Naive thymus-derived CD4-positive, alpha-beta T cell (primary cell): Measurements from ENCODE around the gene CLSTN2. TPM values are rescaled to one million over a fixed set of nuclear protein-coding genes. Genes with fewer than 3 reads are reported as not detected.

ENCODE experiments used
- ATAC-seq: fragments of 150-1000 bp; cut with Tn5 transposase; 2 replicates; pipeline ENCODE4 v1.10.0; 2021; ENCODE audit warnings: mild to moderate bottlenecking, moderate library complexity
- CTCF ChIA-PET: fragments of 350-600 bp; sonication (Branson Sonifier 250); formaldehyde crosslinking; loops from one replicate; lab custom pipeline; 2021; ENCODE audit warnings: antibody characterized with exemption; lab: Charles Lee
- POLR2A ChIA-PET: fragments of 350-600 bp; sonication (Branson Sonifier 250); formaldehyde crosslinking; loops from one replicate; lab custom pipeline; 2021; ENCODE audit warnings: antibody characterized with exemption, inconsistent platforms; lab: Charles Lee
- DNase-seq, 9 donors: peaks; one replicate each; pipeline versions ENCODE4 v3.0.0 to v3.0.0-alpha.2; 2020 to 2022; ENCODE audit warnings: mixed read lengths in 1 of 9
- H3K27ac ChIP-seq: one replicate; pipeline ENCODE4 v1.7.0; 2013; ENCODE audit warnings: mild to moderate bottlenecking, low read depth, low read length, moderate library complexity
- H3K27me3 ChIP-seq, 2 donors: one replicate each; pipeline ENCODE4 v1.7.0; 2013; ENCODE audit warnings: low read length in 2 of 2, mild to moderate bottlenecking in 2 of 2, moderate library complexity in 2 of 2; ENCODE audit not compliant: control insufficient read depth in 2 of 2, insufficient read depth in 2 of 2
- H3K36me3 ChIP-seq, 3 experiments: 1 replicate in 2 of 3; 2 replicates in 1 of 3; pipeline ENCODE4 v1.7.0; 2013; ENCODE audit warnings: low read length in 3 of 3, mild to moderate bottlenecking in 3 of 3, moderate library complexity in 1 of 3; ENCODE audit not compliant: insufficient read depth in 3 of 3, control insufficient read depth in 2 of 3
- H3K4me1 ChIP-seq, 2 donors: one replicate each; pipeline ENCODE4 v1.7.0; 2013; ENCODE audit warnings: low read length in 2 of 2, mild to moderate bottlenecking in 2 of 2, moderate library complexity in 1 of 2; ENCODE audit not compliant: control insufficient read depth in 2 of 2, insufficient read depth in 2 of 2
- H3K4me3 ChIP-seq: 2 replicates; pipeline ENCODE4 v1.7.0; 2013; ENCODE audit warnings: mild to moderate bottlenecking, low read length
- H3K9me3 ChIP-seq, 3 experiments: 1 replicate in 2 of 3; 2 replicates in 1 of 3; pipeline ENCODE4 v1.7.0; 2013; ENCODE audit warnings: low read length in 3 of 3; ENCODE audit not compliant: control insufficient read depth in 2 of 3
- H3K27ac Mint-ChIP-seq, 9 donors: one replicate each; pipeline ENCODE4 v1.8.0; 2020 to 2022; ENCODE audit warnings: mixed read lengths in 9 of 9, mild to moderate bottlenecking in 8 of 9, moderate library complexity in 5 of 9, inconsistent platforms in 2 of 9
- H3K27me3 Mint-ChIP-seq, 5 donors: one replicate each; pipeline ENCODE4 v1.8.0; 2021 to 2022; ENCODE audit warnings: mixed read lengths in 5 of 5, mild to moderate bottlenecking in 1 of 5
- H3K36me3 Mint-ChIP-seq, 5 donors: one replicate each; pipeline ENCODE4 v1.8.0; 2020 to 2022; ENCODE audit warnings: mixed read lengths in 5 of 5, mild to moderate bottlenecking in 3 of 5, inconsistent platforms in 1 of 5
- H3K4me1 Mint-ChIP-seq, 7 donors: one replicate each; pipeline ENCODE4 v1.8.0; 2020 to 2022; ENCODE audit warnings: mixed read lengths in 7 of 7, mild to moderate bottlenecking in 3 of 7, inconsistent platforms in 1 of 7
- H3K4me3 Mint-ChIP-seq, 10 donors: one replicate each; pipeline ENCODE4 v1.8.0; 2020 to 2022; ENCODE audit warnings: mild to moderate bottlenecking in 10 of 10, mixed read lengths in 10 of 10, moderate library complexity in 6 of 10, inconsistent platforms in 2 of 10
- H3K9me3 Mint-ChIP-seq, 11 donors: one replicate each; pipeline ENCODE4 v1.8.0; 2020 to 2022; ENCODE audit warnings: mixed read lengths in 11 of 11, mild to moderate bottlenecking in 4 of 11, inconsistent platforms in 1 of 11, moderate library complexity in 1 of 11
- intact Hi-C, 2 donors: fragments of 100-400 bp; cut with micrococcal nuclease; formaldehyde crosslinking; loops; one replicate each; pipeline ENCODE4 v1.15.1; 2023
- polyA plus RNA-seq, 2 donors: library from polyadenylated mRNA; unstranded; fragments of 300-500 nt; fragmentation: Illumina TruSeq; gene quantifications; one replicate each; pipeline ENCODE4 v1.2.3, GENCODE V29; 2021
- total RNA-seq, 6 experiments: library from RNA in 5 of 6; stranded (reverse) in 5 of 6; gene quantifications; 1 replicate in 5 of 6; 2 replicates in 1 of 6; pipeline ENCODE4 v1.2.3 and lab custom pipeline; 2021 to 2026

Gene CLSTN2
- total and polyA plus RNA-seq, 7 experiments from 2014 or later, result 0.02 TPM; not detected in 6

- no peak for DNase-seq
- CTCF ChIA-PET, result no interaction called here
- Histone ChIP-seq H3K4me1 (no peaks in the 10 kb centered on the region), H3K27ac (no peak overlapping the region), H3K27me3 (no peaks in the 10 kb centered on the region), H3K9me3 (no peaks in the 10 kb centered on the region), H3K36me3 (no peaks in the 10 kb centered on the region), H3K4me3 (no peak overlapping the region)
- Mint-ChIP-seq H3K4me3 (no peak overlapping the region), H3K27ac (no peak overlapping the region), H3K36me3 (no peaks in the 10 kb centered on the region), H3K9me3 (peaks cover 0 to 17% (median 0%) of the 10 kb centered on the region in 11 donors), H3K27me3 (peaks cover 2 to 36% (median 18%) of the 10 kb centered on the region in 5 donors), H3K4me1 (no peaks in the 10 kb centered on the region)
- intact Hi-C loops, result no loop called here
- POLR2A ChIA-PET, result no interaction called here
- ATAC-seq, result no peak
Measured at GRCh38 chr3:140290105-140290504, 355.1 kb downstream of the CLSTN2 start.

GRCh38 chr3:140292170-140292569 lies 357.2 kb downstream of the CLSTN2 start:
- Histone ChIP-seq H3K4me3 (no peak overlapping the region), H3K4me1 (no peaks in the 10 kb centered on the region), H3K27ac (no peak overlapping the region), H3K36me3 (no peaks in the 10 kb centered on the region), H3K9me3 (no peaks in the 10 kb centered on the region), H3K27me3 (no peaks in the 10 kb centered on the region)
- H3K27ac Mint-ChIP-seq, result no peak overlapping the region
- no peak for DNase-seq
- ChIA-PET POLR2A (no interaction called here), CTCF (no interaction called here)
- no peaks in the 10 kb centered on the region for H3K4me1 Mint-ChIP-seq
- peaks cover 0 to 17% (median 0%) of the 10 kb centered on the region in 11 donors for H3K9me3 Mint-ChIP-seq
- ATAC-seq, result no peak
- H3K27me3 Mint-ChIP-seq, result peaks cover 2 to 26% (median 12%) of the 10 kb centered on the region in 5 donors
- H3K4me3 Mint-ChIP-seq, result no peak overlapping the region
- intact Hi-C loops, result no loop called here
- no peaks in the 10 kb centered on the region for H3K36me3 Mint-ChIP-seq

GRCh38 chr3:140292684-140293083 lies 357.7 kb downstream of the CLSTN2 start:
- no peak overlapping the region for H3K27ac ChIP-seq
- Mint-ChIP-seq H3K4me3 (no peak overlapping the region), H3K36me3 (no peaks in the 10 kb centered on the region), H3K9me3 (peaks cover 0 to 17% (median 0%) of the 10 kb centered on the region in 11 donors), H3K27me3 (peaks cover 2 to 26% (median 12%) of the 10 kb centered on the region in 5 donors), H3K4me1 (no peaks in the 10 kb centered on the region), H3K27ac (no peak overlapping the region)
- DNase-seq (no peak), ATAC-seq (no peak)
- H3K9me3 ChIP-seq, result no peaks in the 10 kb centered on the region
- H3K4me1 ChIP-seq, result no peaks in the 10 kb centered on the region
- intact Hi-C loops, result no loop called here
- ChIA-PET POLR2A (no interaction called here), CTCF (no interaction called here)
- no peak overlapping the region for H3K4me3 ChIP-seq
- H3K36me3 ChIP-seq, result no peaks in the 10 kb centered on the region
- H3K27me3 ChIP-seq, result no peaks in the 10 kb centered on the region

- Mint-ChIP-seq H3K36me3 (no peaks in the 10 kb centered on the region), H3K4me3 (no peak overlapping the region), H3K27me3 (peaks cover 2 to 30% (median 7%) of the 10 kb centered on the region in 5 donors), H3K4me1 (no peaks in the 10 kb centered on the region), H3K9me3 (peaks cover 0 to 17% (median 0%) of the 10 kb centered on the region in 11 donors), H3K27ac (no peak overlapping the region)
- Histone ChIP-seq H3K36me3 (no peaks in the 10 kb centered on the region), H3K9me3 (no peaks in the 10 kb centered on the region), H3K4me3 (no peak overlapping the region), H3K27ac (no peak overlapping the region), H3K4me1 (no peaks in the 10 kb centered on the region), H3K27me3 (no peaks in the 10 kb centered on the region)
- DNase-seq (no peak), ATAC-seq (no peak)
- POLR2A ChIA-PET, result no interaction called here
- intact Hi-C loops, result no loop called here
- CTCF ChIA-PET, result no interaction called here
Measured at GRCh38 chr3:140294058-140294457, 359.1 kb downstream of the CLSTN2 start.

GRCh38 chr3:140296796-140297352 lies 361.9 kb downstream of the CLSTN2 start:
- DNase-seq, result no peak
- Mint-ChIP-seq H3K36me3 (no peaks in the 10 kb centered on the region), H3K4me3 (no peak overlapping the region), H3K27ac (no peak overlapping the region), H3K4me1 (no peaks in the 10 kb centered on the region), H3K9me3 (peaks cover 0 to 13% (median 0%) of the 10 kb centered on the region in 11 donors), H3K27me3 (peaks cover 0 to 25% (median 4%) of the 10 kb centered on the region in 5 donors)
- CTCF ChIA-PET, result no interaction called here
- intact Hi-C loops, result no loop called here
- H3K27me3 ChIP-seq, result no peaks in the 10 kb centered on the region
- H3K4me3 ChIP-seq, result no peak overlapping the region
- H3K27ac ChIP-seq, result no peak overlapping the region
- no peaks in the 10 kb centered on the region for H3K4me1 ChIP-seq
- H3K36me3 ChIP-seq, result no peaks in the 10 kb centered on the region
- H3K9me3 ChIP-seq, result no peaks in the 10 kb centered on the region
- POLR2A ChIA-PET, result no interaction called here
- ATAC-seq, result no peak

GRCh38 chr3:140298043-140298442 lies 363.1 kb downstream of the CLSTN2 start:
- Mint-ChIP-seq H3K27ac (no peak overlapping the region), H3K4me1 (no peaks in the 10 kb centered on the region), H3K4me3 (no peak overlapping the region), H3K9me3 (peaks cover 0 to 5% (median 0%) of the 10 kb centered on the region in 11 donors), H3K27me3 (peaks cover 0 to 14% (median 4%) of the 10 kb centered on the region in 5 donors), H3K36me3 (no peaks in the 10 kb centered on the region)
- no peaks in the 10 kb centered on the region for H3K27me3 ChIP-seq
- intact Hi-C loops, result no loop called here
- no peaks in the 10 kb centered on the region for H3K36me3 ChIP-seq
- ATAC-seq (no peak), DNase-seq (no peak)
- H3K9me3 ChIP-seq, result no peaks in the 10 kb centered on the region
- no peak overlapping the region for H3K4me3 ChIP-seq
- POLR2A ChIA-PET, result no interaction called here
- CTCF ChIA-PET, result no interaction called here
- no peaks in the 10 kb centered on the region for H3K4me1 ChIP-seq
- H3K27ac ChIP-seq, result no peak overlapping the region

GRCh38 chr3:140298569-140299070 lies 363.6 kb downstream of the CLSTN2 start:
- intact Hi-C loops, result no loop called here
- Mint-ChIP-seq H3K36me3 (no peaks in the 10 kb centered on the region), H3K4me1 (no peaks in the 10 kb centered on the region), H3K27ac (no peak overlapping the region), H3K9me3 (peaks cover 0 to 4% (median 0%) of the 10 kb centered on the region in 11 donors), H3K27me3 (peaks cover 0 to 10% (median 0%) of the 10 kb centered on the region in 5 donors), H3K4me3 (no peak overlapping the region)
- Histone ChIP-seq H3K36me3 (no peaks in the 10 kb centered on the region), H3K4me3 (no peak overlapping the region), H3K27me3 (no peaks in the 10 kb centered on the region), H3K4me1 (no peaks in the 10 kb centered on the region), H3K9me3 (no peaks in the 10 kb centered on the region), H3K27ac (no peak overlapping the region)
- DNase-seq, result no peak
- ATAC-seq, result no peak
- CTCF ChIA-PET, result no interaction called here
- POLR2A ChIA-PET, result no interaction called here
